ENCODE measurements around the gene MPO.

Gene MPO

GRCh38 chr17:58303971-58304749, 23.4 kb upstream of the MPO start:
- TF ChIP-seq POLR2AphosphoS5 (IDR thresholded peaks at IDR 0.05; ENCODE audit: low read depth, low read length) (no peak), TAF1 (IDR thresholded peaks at IDR 0.05; ENCODE audit: borderline replicate concordance, low read depth, low read length) (no peak), POLR2A (IDR thresholded peaks at IDR 0.05; ENCODE audit: low read depth, low read length) (no peak)
- DNase-seq (ENCODE audit: insufficient read length), result peak; percentile 93
- peak; percentile 96 for FAIRE-seq

GRCh38 chr17:58302919-58303585, 22.3 kb upstream of the MPO start:
- no peak for TF ChIP-seq POLR2AphosphoS5 (IDR thresholded peaks at IDR 0.05; ENCODE audit: low read depth, low read length)
- TF ChIP-seq POLR2A (IDR thresholded peaks at IDR 0.05; ENCODE audit: low read depth, low read length), result no peak
- TF ChIP-seq TAF1 (IDR thresholded peaks at IDR 0.05; ENCODE audit: borderline replicate concordance, low read depth, low read length), result no peak
- no peak for FAIRE-seq
- no peak for DNase-seq (ENCODE audit: insufficient read length)

- no peak for DNase-seq (ENCODE audit: insufficient read length)
- no peak for FAIRE-seq
- TF ChIP-seq POLR2AphosphoS5 (IDR thresholded peaks at IDR 0.05; ENCODE audit: low read depth, low read length) (no peak), TAF1 (IDR thresholded peaks at IDR 0.05; ENCODE audit: borderline replicate concordance, low read depth, low read length) (no peak), POLR2A (IDR thresholded peaks at IDR 0.05; ENCODE audit: low read depth, low read length) (no peak)
Measured at GRCh38 chr17:58302171-58302918, 21.6 kb upstream of the MPO start.

GRCh38 chr17:58301504-58302150, 20.9 kb upstream of the MPO start:
- FAIRE-seq, result no peak
- DNase-seq (ENCODE audit: insufficient read length), result no peak
- TF ChIP-seq POLR2AphosphoS5 (IDR thresholded peaks at IDR 0.05; ENCODE audit: low read depth, low read length), result no peak
- TF ChIP-seq TAF1 (IDR thresholded peaks at IDR 0.05; ENCODE audit: borderline replicate concordance, low read depth, low read length), result no peak
- TF ChIP-seq POLR2A (IDR thresholded peaks at IDR 0.05; ENCODE audit: low read depth, low read length), result no peak

GRCh38 chr17:58300336-58300735, 19.6 kb upstream of the MPO start:
- DNase-seq (ENCODE audit: insufficient read length) (no peak), FAIRE-seq (no peak)
- TF ChIP-seq POLR2A (IDR thresholded peaks at IDR 0.05; ENCODE audit: low read depth, low read length) (no peak), POLR2AphosphoS5 (IDR thresholded peaks at IDR 0.05; ENCODE audit: low read depth, low read length) (no peak), TAF1 (IDR thresholded peaks at IDR 0.05; ENCODE audit: borderline replicate concordance, low read depth, low read length) (no peak)

GRCh38 chr17:58294034-58294433, 13.3 kb upstream of the MPO start:
- no peak for FAIRE-seq
- TF ChIP-seq POLR2A (IDR thresholded peaks at IDR 0.05; ENCODE audit: low read depth, low read length) (no peak), TAF1 (IDR thresholded peaks at IDR 0.05; ENCODE audit: borderline replicate concordance, low read depth, low read length) (no peak), POLR2AphosphoS5 (IDR thresholded peaks at IDR 0.05; ENCODE audit: low read depth, low read length) (no peak)
- no peak for DNase-seq (ENCODE audit: insufficient read length)

- TF ChIP-seq TAF1 (IDR thresholded peaks at IDR 0.05; ENCODE audit: borderline replicate concordance, low read depth, low read length) (no peak), POLR2A (IDR thresholded peaks at IDR 0.05; ENCODE audit: low read depth, low read length) (no peak), POLR2AphosphoS5 (IDR thresholded peaks at IDR 0.05; ENCODE audit: low read depth, low read length) (no peak)
- no peak for DNase-seq (ENCODE audit: insufficient read length)
- FAIRE-seq, result no peak
Measured at GRCh38 chr17:58291246-58291645, 10.5 kb upstream of the MPO start.

GRCh38 chr17:58289869-58290268, 9.1 kb upstream of the MPO start:
- TF ChIP-seq POLR2AphosphoS5 (IDR thresholded peaks at IDR 0.05; ENCODE audit: low read depth, low read length), result no peak
- TF ChIP-seq TAF1 (IDR thresholded peaks at IDR 0.05; ENCODE audit: borderline replicate concordance, low read depth, low read length), result no peak
- no peak for TF ChIP-seq POLR2A (IDR thresholded peaks at IDR 0.05; ENCODE audit: low read depth, low read length)
- no peak for DNase-seq (ENCODE audit: insufficient read length)
- FAIRE-seq, result no peak

- TF ChIP-seq TAF1 (IDR thresholded peaks at IDR 0.05; ENCODE audit: borderline replicate concordance, low read depth, low read length) (no peak), POLR2A (IDR thresholded peaks at IDR 0.05; ENCODE audit: low read depth, low read length) (no peak), POLR2AphosphoS5 (IDR thresholded peaks at IDR 0.05; ENCODE audit: low read depth, low read length) (no peak)
- no peak for DNase-seq (ENCODE audit: insufficient read length)
- no peak for FAIRE-seq
Measured at GRCh38 chr17:58285422-58285810, 4.7 kb upstream of the MPO start.

- DNase-seq (ENCODE audit: insufficient read length) (no peak), FAIRE-seq (no peak)
- TF ChIP-seq POLR2AphosphoS5 (IDR thresholded peaks at IDR 0.05; ENCODE audit: low read depth, low read length) (no peak), POLR2A (IDR thresholded peaks at IDR 0.05; ENCODE audit: low read depth, low read length) (no peak), TAF1 (IDR thresholded peaks at IDR 0.05; ENCODE audit: borderline replicate concordance, low read depth, low read length) (no peak)
Measured at GRCh38 chr17:58284613-58285421, 4.1 kb upstream of the MPO start.

Measured in GM12892 (cell line).